Uterus (tissue), 2 donors: ENCODE results near the gene GNA12.

ENCODE experiments used
- POLR2A ChIP-seq, 2 donors: fragments of 450-650 bp; IDR thresholded peaks; one replicate each; pipeline ENCODE4 v1.6.1; 2016; ENCODE audit warnings: antibody characterized with exemption in 2 of 2, mild to moderate bottlenecking in 1 of 2, moderate library complexity in 1 of 2
- TF ChIP-seq, protein P1 (sequence below), 4 experiments: fragments of 200-600 bp in 2 of 4; fragments of 450-650 bp in 2 of 4; sonication (generic) in 2 of 4; IDR thresholded peaks; one replicate each; pipeline ENCODE4 v1.5.1; 2016 to 2019; ENCODE audit warnings: antibody characterized with exemption in 4 of 4, mild to moderate bottlenecking in 2 of 4, moderate library complexity in 1 of 4

- TF ChIP-seq, protein P1, sequence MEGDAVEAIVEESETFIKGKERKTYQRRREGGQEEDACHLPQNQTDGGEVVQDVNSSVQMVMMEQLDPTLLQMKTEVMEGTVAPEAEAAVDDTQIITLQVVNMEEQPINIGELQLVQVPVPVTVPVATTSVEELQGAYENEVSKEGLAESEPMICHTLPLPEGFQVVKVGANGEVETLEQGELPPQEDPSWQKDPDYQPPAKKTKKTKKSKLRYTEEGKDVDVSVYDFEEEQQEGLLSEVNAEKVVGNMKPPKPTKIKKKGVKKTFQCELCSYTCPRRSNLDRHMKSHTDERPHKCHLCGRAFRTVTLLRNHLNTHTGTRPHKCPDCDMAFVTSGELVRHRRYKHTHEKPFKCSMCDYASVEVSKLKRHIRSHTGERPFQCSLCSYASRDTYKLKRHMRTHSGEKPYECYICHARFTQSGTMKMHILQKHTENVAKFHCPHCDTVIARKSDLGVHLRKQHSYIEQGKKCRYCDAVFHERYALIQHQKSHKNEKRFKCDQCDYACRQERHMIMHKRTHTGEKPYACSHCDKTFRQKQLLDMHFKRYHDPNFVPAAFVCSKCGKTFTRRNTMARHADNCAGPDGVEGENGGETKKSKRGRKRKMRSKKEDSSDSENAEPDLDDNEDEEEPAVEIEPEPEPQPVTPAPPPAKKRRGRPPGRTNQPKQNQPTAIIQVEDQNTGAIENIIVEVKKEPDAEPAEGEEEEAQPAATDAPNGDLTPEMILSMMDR (IDR thresholded peaks at IDR 0.05), result no peak
- no peak for TF ChIP-seq POLR2A (IDR thresholded peaks at IDR 0.05)
Observed at GRCh38 chr7:2840458-2840857, 3.6 kb downstream of the GNA12 start.
